NCI-H1105 (cell line): ENCODE results near the gene HLX.

ENCODE experiments used
- DNase-seq: peaks from one replicate; lab custom pipeline; 2025; lab: John Stamatoyannopoulos, UW

Gene HLX

DNA sequence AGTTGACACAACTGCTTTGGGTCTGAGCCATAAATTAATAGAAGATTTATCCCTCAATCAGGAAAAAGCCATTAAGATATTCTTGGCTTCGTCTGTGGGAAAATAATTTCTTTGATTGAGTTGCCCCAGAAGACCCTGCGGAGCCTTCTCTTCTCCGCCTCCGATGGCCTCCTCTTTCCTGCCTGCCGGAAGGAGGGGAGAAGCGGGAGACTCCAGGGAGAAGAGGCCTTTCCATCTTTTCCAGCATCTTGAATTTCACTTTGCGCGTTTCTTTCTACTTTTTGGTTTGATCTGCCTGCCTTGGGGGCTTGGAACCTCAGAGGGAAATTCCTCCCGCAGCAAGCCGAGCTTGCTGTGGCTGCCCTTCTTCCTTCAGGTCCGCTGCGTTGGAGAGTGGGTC is 16.8 kb downstream of the HLX start:
- DNase-seq = no peak

DNA sequence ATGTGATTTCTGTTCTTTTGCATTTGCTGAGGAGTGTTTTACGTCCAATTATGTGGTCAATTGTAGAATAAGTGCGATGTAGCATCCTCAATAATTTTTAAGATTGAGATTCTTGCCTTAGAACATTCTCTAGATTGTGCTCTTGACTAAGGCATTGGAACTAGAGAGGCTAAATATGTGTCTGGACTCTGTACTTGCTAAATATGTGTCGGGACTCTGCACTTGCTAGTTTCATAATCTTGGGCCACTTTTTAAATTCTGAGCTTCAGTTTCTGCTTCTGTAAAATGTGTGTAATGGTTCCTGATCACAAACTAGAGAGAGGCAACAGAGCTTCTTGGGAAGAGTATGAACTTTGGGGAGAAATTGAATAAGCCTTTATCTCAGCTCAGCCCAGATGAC is 21.6 kb downstream of the HLX start:
- DNase-seq = no peak

DNA sequence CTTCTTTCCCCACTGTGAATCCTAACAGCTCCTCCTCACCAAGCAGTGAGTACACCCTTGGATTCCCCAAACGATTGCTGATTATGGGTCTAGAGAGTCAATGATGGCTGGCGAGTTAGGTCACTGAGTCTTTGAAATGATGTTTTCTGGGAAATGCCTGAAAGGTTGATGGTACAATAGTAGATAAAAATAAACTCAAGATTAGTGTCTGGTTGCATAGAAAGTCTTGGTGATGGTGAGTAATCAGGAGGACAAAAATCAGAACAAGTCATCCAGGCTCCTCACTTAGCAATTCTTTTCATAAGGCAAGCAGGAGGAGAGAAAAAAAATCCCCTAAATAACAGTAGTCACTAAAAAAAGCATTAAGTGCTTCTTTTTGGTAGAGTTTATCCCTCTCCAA is 22.6 kb downstream of the HLX start:
- no peak for DNase-seq

DNA sequence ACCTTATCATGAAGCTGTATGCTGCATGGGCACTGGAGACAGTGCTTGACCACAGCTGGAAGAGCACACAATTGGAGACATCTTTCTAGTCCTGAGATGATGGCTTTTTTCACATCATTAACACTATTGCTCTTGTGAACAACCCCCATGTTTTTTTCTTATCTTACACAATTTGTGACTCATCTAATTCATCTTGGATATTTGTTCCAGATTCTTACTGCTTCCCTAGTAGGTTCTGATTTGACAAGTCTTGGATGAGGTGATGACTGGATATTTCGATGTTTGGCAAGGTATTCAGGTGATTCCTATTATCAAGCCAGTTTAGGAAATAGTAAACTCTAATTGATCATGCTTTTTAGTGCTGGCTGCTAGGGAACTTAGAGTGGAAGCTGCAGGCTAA is 23.7 kb downstream of the HLX start:
- no peak for DNase-seq

DNA sequence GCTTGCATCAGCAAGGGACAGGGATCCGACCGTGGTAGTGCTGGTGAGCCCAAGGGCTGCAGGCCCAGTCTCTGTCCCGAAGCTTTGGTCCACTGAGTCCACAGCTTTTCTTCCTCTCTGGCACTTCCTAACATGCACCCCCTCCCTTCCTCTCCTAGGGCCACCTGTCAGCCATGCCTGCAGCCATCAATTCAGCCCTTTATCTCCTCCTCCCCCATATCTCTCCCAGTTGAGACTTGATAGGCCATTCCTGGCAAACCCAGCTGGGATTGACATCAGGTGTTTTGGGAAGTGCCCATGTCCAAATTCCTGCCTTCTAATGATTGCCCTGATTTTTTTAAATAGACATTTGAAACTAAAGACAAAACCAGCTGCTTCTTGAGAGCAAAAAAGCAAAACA is 25.6 kb downstream of the HLX start:
- DNase-seq = no peak

DNA sequence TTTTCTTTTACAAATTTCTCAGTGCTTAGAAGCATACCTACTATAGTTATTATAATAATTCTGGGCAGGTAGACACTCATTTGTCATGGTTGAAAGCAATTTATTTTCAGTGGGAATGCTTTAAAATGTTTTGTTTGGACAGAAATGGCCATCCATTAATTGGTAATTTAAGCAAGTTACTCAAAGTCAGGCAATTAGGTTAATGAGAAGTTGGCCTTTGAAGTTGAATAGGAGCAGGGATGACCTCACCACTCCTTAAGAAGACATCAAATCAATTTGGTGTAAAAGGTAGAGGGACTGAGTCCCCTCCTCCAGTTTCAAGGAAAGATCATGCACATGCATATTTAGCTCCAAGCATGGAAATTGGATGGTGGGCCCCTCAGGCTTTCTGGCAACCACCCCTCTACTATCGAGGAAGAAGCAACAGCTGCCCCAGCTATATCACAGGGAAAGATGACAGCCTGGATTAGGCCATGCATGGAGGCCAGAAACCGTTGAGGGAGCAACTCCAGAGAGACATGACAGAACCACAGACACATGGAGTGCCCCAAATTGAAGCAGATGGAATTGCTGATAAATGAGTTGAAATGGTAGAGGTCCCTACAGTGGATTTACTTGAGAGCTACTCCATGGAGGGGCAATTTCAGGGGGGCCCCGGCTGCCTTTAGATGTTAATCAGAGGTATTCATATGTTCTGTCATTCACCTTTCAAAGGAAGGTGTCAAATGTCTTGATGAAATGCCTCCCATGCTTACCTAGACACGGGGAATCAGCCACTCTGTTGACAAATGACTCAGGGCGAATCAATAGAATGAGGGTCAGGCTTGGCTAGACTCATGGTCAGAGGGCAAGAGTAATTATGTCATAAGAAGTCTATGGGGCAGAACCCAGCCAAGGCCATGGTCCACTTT is 26.7 kb downstream of the HLX start:
- no peak for DNase-seq

DNA sequence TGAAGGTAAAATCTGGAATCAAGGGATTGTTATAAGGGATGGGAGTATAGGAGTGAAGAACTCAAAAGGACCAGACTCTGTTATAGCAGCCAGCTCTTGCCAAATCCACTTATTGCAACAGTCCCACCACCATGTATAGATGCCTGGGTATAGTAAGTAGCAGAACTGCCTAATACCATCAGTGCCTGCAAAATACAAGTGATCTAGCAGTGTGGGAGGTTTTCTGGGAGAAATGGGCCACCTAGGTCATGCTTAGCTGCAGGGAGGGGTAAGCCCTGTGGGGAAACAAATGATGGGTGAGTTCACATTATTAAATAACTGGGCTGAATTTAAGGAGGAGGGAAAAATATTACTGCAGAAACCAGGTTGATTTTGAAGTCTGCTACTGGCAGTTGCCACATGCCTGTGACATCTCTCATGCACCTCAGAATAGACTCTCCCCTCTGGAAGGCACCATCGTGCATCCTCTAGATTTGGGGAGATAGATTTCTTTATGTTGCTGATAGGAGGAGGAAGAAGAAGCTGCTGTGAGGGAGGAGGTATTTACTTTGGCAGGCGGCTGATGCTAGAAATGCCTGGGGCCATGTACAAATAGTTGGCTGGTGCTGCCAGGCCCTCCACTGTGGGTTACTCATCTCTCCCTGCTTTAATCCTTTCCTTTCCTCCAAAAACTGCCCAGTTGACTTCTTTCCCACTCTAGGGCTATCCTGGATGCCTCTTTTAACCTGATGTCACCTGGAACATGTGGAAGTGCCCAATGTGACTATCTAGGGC is 27.5 kb downstream of the HLX start:
- DNase-seq = no peak

DNA sequence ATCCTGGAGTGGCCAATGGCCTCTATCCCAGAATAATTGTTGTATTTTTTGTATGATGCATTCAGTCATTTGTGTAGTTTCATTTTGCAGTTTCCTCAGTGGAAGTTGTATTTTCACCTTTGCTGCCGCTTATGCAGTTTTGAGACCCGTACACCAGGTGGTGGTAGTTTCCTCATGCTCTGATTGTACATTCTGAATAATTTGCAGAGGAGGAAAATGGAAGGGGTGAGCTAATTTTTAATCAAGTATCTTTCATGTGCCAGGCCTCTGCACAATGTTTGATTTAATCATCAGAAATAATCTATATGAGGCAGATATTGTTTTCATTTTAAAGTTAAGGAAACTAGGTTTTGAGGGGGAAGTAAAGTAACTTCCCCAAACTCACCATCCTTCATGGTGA is 29.5 kb downstream of the HLX start:
- no peak for DNase-seq

DNA sequence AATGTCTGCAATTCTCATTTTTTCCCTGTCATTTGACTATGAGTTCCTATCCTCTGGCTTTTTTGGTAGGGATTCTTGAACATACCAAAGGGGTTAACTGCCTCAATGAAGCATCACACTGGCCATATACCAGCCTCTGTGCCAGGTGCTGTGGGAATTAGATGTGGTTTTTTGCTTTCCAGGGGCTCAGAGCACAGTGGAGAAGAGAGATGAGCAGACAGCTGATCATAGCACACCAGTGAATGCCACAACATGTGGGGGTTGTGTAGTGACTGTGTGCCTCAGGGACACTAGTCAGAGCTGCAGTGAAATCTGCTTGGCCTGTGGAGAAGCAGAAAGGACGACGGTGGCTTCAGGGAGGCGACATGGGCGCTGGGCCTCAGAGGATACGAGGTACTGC is 30.8 kb downstream of the HLX start:
- no peak for DNase-seq

DNA sequence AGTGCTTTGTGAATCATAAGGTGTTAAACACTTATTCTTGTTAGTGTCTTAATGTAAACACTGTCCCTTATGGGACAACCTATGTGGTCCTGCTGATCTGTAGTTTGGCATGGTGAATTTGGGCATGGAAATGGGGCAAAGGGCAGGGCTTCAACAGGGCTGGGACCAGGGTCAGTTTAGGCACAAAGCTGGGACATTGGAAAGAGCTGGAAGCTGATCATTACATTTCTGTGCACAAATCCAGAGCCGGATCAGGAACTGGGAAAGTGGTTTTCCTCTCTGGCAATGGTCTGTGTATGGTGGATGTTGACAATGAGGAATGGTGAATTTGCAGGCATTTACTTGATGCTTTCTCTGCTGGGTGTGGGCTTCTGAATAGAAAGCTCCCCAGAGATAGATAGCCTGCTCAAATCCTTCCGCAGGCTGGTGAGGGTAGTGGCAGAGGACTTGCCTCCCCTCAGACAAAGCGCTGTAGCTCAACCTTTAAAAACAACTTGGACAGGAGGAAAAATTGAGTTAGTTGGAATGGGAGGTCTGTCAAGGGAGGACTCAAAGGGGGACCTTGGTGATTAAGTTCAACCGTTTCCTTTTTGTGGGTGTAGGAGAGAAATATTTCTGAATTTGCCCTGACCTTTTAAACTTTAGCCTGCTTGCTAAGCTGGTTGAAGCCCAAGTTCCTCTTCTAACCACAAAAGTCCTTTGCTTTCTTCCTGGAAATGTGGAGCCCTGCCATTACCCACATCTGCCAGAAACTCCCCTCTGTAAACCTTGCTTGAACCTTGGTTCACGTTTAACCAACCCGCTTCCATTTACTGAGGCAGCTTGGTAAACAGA is 35.3 kb downstream of the HLX start:
- DNase-seq = no peak

DNA sequence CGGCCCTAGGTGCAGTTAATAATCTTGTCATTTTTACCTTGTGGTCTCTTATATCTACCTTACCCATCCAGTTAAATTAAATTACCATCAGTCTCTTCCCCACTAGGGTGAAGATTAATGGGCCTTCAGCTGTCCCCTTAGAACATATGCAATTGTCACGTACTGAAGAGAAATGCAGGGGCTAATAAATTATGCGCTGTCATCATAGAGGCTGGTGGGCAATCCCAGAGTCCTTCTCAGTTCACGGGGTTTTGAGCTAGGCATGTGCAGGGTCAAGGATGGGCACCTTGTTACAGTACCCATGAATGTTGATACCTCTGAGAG is 35.8 kb downstream of the HLX start:
- no peak for DNase-seq

DNA sequence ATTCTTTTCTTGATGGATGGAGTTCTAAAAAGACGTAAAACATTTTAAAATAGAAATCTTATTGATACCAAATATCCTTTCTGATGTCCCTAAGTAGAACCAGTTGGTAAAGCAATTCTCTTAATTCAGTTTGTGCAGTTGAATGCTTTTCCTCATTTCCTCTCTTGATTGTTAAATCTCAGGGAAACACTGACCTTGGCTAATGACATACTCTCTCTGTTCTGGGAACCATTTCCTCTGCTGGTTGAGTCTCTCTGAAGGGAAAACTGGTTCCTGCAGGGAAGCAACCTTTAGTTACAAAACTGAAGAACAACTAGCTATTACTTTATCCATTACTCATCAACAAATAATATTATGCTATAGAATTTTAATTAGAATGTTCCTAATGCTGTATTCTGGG is 36.7 kb downstream of the HLX start:
- no peak for DNase-seq

DNA sequence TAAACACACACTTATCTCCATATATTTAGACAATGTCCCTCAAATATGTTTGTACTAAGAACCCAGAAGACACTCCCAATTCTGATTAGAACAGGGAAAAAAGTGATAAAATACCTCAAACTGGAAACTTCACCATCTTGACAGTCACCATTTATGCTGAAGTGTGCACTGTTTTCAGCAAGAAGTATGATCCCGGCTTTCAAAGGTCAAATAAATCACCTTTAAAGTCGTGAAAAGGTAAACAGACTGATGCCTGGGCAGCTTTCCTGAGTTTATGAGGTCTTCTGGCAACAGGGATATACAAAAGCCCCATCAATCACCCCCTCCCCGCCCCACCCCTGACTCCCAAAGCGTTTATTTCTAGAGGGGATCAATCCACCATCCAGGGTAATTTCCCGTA is 37.9 kb downstream of the HLX start:
- no peak for DNase-seq

DNA sequence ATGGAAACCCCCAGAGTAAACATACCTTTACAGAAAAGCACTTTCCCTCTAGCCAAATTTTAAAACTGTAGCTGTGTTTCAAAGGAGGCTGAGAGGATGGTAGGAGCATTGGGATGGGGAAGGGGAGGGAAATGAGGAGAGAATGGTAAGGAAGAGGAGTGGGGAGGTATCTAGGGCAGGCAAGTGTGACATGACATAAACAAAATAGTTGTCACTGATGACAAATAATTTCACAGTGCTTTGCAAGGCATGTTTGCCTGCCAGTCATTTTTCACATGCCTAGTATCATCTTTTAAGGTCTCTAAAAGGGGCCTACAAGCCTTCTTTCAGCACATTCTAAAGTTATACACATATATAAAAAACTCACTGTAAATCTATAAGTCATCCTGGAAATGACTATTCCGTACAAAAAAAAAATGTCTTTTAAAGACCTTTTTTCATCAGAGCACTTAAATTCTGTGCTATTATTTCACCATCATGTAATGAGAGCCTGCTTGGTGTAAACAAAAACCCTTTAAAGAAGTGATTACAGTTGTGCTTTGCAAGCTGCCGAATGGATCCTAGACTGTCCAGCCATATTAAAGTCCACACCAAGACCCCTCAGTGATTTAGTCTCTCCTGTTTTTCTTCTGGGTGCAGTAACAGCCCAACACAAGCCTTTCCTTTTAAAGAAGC is 38.4 kb downstream of the HLX start:
- no peak for DNase-seq

DNA sequence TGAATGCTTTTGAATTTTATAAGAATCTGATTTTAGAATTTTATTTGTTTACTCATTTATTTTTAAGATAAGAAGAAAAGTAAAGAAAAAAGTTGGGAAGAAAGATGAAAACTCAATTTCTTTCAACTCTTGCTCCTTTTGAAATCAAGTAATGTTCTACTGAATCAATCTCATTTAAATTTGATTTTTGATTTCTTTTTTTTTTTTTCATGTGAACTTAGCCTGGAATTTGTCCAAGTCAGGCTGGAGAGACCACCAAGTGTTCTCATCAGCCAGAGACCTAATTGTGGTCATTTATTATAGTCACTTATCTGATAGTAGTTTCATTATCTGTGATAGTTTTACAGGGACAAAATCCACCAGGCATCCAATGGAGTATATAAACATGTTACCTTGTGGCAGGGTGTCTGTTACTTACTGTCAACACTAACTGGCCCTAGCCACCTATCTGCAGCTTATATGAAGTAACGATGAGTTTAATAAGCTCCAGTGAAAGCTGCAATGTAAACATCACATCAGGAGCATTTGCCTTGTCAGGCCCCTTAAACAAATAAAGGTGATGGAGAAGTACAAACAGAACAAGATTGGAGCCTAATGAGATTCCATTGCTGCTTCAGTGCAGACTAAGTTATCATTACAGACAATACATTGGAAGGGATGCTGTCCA is 39.2 kb downstream of the HLX start:
- DNase-seq = peak; percentile 46

DNA sequence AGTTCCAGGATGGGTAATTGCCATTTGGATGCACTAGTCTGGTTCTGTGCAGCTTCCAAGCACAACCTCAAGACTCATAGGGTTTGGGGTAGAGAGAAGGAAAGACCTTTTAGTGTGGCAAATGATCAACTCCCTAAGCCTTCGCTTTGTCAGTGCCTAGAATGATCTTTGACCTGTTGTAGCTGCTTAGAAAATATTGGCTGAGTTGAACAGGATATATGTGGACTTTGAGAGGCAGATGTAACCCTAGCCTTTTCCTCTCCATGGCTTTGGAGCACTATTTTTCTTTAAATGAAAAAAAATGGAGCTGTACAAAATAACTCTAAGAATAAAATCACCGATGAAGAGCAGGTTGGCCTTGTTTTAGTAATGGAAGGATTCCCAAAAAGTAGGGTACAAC is 41.7 kb downstream of the HLX start:
- no peak for DNase-seq

DNA sequence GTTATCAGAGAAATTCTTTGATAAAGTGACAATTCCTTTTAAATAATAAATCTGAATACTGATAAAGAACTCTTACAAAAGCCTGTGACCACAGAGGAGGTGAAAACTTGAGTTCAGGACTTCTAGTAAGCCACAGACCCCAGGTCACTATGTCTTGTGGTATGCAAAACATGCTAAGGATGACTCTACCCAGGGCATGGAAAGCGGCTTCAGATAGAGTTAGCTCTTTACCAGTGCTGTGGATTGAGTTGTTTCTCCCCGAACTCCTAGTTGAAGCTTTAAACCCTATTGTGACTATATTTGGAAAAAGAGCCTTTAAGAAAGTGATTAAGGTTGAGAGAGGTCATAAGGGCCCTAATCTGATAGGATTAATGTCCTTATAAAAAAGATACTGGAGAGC is 42.3 kb downstream of the HLX start:
- DNase-seq = no peak

DNA sequence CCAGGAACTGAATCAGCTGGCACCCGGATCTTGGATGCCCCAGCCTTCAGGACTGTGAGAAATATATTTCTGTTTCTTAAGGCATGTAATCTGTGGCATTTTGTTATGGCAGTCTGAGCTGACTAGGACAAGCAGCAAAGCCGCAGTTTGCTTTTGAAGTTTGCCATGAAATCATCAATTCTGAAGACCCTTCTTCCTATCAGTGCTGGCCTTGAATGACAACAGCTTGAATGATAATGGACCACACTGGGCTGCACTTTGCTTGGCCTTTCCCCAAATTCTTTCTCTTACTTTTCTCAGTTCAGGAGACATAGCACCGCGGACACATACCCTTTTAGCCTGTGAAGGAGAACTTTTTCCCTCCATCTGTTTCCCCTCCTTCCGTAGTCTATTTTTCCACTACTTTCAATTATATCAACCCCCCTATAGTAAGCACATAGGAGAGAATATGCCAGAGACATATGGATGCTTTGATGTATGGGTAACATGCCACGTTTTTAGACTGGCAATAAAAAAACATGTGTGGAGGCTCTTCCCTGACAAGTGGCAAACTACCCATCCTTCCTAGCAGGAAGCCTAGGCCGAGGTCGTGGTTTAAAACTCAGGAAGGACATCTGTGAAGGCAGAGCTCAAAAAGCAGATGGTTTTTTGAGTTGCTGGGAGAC is 42.9 kb downstream of the HLX start:
- DNase-seq = no peak

DNA sequence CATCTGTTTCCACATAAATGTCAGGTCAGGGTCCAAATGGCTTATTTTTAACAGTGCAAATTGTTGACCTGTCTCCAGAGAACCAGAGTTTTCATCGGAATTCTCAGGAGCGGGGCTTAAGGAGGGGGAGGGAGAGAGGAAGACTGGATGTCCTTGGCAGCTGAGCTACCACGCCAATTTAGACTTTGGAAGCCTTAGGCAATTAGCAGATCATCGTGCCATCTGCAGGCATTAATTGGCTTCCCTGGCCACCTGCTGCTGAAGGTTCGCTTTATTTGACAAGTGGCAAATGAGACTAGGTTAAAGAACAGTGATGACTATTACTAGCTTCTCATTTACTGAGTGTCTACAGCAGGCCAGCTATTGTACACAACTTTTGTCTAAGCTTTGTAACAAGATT is 43.7 kb downstream of the HLX start:
- DNase-seq = peak; percentile 76

DNA sequence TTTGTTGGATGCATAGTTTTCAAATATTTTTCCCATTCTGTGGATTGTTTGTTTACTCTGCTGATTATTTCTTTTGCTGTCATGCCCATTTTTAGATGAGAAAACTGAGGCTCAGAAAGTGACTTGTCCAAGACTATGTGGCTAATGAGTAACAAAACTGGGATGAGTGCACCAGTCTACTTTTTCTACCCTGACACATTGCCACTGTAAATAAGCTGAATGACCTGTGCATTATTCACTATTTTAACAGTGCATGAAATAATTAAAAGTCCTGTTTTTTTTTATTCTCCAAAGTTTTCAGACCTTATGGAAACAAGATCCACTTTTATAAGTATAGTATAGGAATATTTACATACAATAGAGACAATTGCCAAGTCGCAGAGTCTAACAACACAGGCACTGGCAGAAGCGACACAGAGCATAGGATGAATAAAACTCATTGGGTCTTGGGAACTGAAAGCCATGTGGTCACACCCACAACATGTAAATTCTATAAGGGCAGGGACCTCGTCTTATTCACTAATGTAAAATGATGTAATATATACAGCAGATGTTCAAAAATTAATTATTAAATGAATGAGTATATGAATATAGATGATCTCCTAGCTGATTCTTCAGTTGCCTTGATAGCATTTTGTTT is 45.2 kb downstream of the HLX start:
- no peak for DNase-seq

DNA sequence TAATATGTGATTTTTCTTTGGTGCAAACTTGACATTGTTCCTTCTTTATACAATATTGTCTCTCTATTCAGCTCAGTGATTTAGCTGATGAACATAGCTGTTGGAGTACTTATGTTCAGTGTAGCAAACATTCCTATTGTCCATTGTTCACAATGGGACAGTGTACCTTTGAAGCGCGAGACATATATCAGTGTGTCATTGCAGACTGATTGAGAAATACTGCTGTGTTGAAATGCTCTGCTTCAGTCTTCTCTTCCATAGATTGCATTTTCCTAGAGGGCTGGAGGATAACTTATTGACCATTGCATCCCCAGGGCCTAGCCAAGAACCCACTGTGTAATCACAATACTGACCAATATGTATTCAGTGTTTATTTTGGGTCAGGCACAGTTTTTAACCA is 46.5 kb downstream of the HLX start:
- no peak for DNase-seq
